Uterus (tissue), 2 donors: ENCODE data around the gene SLC6A6.

Experiments used
- CTCF ChIP-seq, 4 experiments: fragments of 200-600 bp in 2 of 4; fragments of 450-650 bp in 2 of 4; sonication (generic) in 2 of 4; IDR thresholded peaks; one replicate each; pipeline ENCODE4 v1.5.1; 2016 to 2019; ENCODE audit warnings: antibody characterized with exemption in 4 of 4, mild to moderate bottlenecking in 2 of 4, moderate library complexity in 1 of 4
- POLR2A ChIP-seq, 2 donors: fragments of 450-650 bp; IDR thresholded peaks; one replicate each; pipeline ENCODE4 v1.6.1; 2016; ENCODE audit warnings: antibody characterized with exemption in 2 of 2, mild to moderate bottlenecking in 1 of 2, moderate library complexity in 1 of 2

GRCh38 chr3:14531856-14532395 lies 129.5 kb downstream of the SLC6A6 start:
- TF ChIP-seq CTCF (IDR thresholded peaks at IDR 0.05) (no peak), POLR2A (IDR thresholded peaks at IDR 0.05) (no peak)
